Stimulated activated CD4-positive, alpha-beta T cell treated with anti-CD3 and anti-CD28 coated beads, Interleukin-2, amount 100 ng/mL, for 24 hours (primary cell): Measurements from ENCODE around the gene GIMAP2.
A peak's percentile ranks its signal among the peaks of the same experiment; 100 is the strongest.
"Not testable (repeated sequence)": the region's sequence is repeated elsewhere in the genome, so short reads cannot be mapped to it uniquely, and the experiment has no call there.

Experiments
- DNase-seq, 2 donors: peaks; one replicate each; pipeline ENCODE4 v3.0.0-alpha.2; 2020

The GIMAP2 gene

GRCh38 chr7:150685219-150686029 lies at the start of gene GIMAP2:
GIMAP2 (plus strand) TSS chr7:150685706; CDS start chr7:150687060, 1,354 bp downstream.
- peak in 1 of 2 donors; percentile 42 for DNase-seq

DNA sequence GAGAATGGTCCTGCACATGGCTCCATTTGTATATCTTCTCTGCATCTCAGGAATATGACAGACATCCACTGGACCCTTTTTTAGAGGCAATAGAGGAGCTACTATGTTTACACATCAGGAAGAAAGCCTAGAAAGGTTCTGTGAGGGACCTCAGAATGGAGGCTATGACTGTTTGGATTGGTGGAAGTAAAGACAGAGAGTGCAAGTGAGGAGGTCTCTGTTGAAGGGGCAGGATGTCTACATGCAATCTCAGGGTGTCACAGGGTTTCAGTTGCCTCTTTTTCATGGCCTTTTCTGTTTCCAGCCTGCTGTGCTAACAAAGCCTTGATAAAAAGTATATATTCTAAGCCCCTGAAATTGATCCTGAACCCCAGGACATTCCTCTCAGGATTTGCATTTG lies 43.7 kb upstream of the GIMAP2 start:
- no peak for DNase-seq

- DNase-seq: no peak
Observed at GRCh38 chr7:150642926-150643325, 42.6 kb upstream of the GIMAP2 start.

- DNase-seq: no peak
Observed at GRCh38 chr7:150645259-150646020, 40.1 kb upstream of the GIMAP2 start.

- no peak for DNase-seq
Observed at GRCh38 chr7:150648353-150649079, 37.0 kb upstream of the GIMAP2 start.

- DNase-seq: no peak
Observed at GRCh38 chr7:150649080-150649385, 36.5 kb upstream of the GIMAP2 start.

GRCh38 chr7:150654692-150655091 lies 30.8 kb upstream of the GIMAP2 start:
- DNase-seq: no peak

GRCh38 chr7:150656047-150656446 lies 29.5 kb upstream of the GIMAP2 start:
- DNase-seq: no peak

GRCh38 chr7:150657526-150657925 lies 28.0 kb upstream of the GIMAP2 start:
- no peak for DNase-seq

GRCh38 chr7:150660939-150661613 lies 24.4 kb upstream of the GIMAP2 start:
- no peak for DNase-seq

DNA sequence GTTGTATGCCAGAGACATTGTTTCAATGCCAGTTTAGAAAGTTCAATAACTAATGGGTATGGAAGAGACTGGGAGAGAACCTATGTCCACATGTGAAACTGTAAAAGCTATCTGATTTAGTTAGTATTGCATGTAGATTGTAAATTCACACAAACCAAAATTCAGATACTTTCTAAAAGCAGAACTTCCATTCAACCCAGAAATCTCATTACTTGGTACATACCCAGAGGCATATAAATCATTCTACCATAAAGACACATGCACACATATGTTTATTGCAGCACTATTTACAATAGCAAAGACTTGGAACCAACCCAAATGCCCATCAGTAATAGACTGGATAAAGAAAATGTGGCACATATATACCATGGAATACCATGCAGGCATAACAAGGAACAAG lies 22.7 kb upstream of the GIMAP2 start:
- DNase-seq: not testable (repeated sequence)

GRCh38 chr7:150663802-150664494 lies 21.6 kb upstream of the GIMAP2 start:
- no peak for DNase-seq

DNA sequence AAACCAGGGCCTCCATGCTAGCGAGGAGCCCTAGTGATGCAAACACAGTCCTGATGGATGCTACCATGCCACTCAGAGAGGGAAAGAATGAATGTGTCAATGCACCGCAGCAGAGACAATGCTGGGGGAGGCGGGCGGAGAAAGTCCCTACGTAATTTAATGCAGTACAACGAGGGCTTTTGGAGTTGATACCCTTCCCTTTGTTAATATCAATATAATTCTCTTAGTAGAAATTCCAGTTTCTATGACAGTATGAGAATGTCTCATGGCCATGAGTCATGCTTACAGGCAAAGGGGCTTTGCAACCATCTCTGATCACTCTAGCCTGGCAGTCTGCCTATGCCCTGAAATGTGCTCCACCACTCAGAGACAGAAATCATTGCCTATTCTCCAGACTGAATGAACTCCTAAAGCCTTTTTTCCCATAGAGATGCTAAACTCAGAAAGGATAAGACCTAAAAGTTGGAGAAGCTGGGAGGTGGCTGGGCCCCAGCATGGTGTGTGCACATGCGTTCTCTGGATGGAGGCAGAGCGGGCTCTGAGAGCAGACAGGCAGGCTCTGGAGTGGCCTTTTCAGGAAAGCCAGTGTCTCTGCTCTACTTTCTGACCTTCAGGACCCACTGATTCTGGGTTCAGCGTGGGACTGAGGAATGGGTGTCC lies 20.3 kb upstream of the GIMAP2 start:
- DNase-seq: peak; percentile 63 to 64

DNA sequence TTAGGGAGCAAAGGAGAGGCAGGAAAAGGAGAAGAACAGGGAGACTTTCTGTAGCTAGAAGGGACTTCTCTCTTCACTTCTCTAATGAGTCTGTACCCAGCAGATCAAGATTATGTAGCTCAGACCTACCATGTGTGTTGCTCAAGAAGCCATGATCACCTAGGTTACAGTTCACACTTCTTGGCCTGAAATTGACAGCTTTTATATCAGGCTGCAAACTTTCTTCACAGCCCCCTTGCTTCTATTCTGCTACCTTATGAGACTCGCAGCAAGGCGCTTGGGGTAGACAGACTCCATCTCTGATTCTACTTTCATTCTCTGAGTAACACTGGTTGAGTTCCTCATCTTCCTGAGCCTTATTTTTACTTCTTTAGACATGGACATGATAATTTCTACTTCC lies 19.6 kb upstream of the GIMAP2 start:
- DNase-seq: no peak

- DNase-seq: no peak
Observed at GRCh38 chr7:150666412-150666811, 19.1 kb upstream of the GIMAP2 start.

- DNase-seq: peak; percentile 58 to 65
Observed at GRCh38 chr7:150668472-150668911, 17.0 kb upstream of the GIMAP2 start.

DNA sequence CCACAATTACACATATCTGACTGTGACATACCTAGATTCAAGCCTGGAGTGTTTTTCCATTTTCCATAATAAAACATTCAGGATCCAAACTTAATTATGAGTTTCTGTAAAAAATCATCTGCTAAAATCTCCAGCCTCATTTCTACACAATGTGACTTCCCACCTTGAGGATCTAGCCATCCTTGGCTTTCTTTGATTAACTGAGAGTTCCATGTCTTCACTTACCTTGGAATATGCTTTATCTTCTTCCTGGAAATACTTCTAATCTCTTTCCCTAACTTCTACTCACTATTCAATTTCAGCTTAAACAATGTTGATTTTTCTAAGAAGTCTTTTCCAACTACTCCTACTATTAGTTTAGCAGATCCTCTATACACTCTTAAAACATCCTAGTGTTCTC lies 16.5 kb upstream of the GIMAP2 start:
- DNase-seq: no peak

- not testable (repeated sequence) for DNase-seq
Observed at GRCh38 chr7:150671798-150672585, 13.5 kb upstream of the GIMAP2 start.

- DNase-seq: no peak
Observed at GRCh38 chr7:150675714-150676113, 9.8 kb upstream of the GIMAP2 start.

GRCh38 chr7:150676276-150676675 lies 9.2 kb upstream of the GIMAP2 start:
- not testable (repeated sequence) for DNase-seq

GRCh38 chr7:150676854-150677253 lies 8.7 kb upstream of the GIMAP2 start:
- DNase-seq: not testable (repeated sequence)
